HL-60 (cell line): ENCODE results near the gene PRPH.

Experiments used
- CTCF ChIP-seq: IDR thresholded peaks from one replicate; pipeline ENCODE4 v1.5.1; 2011; ENCODE audit warnings: low read length, control low read depth, inconsistent platforms; ENCODE audit not compliant: insufficient read depth
- GABPA ChIP-seq: IDR thresholded peaks from 2 replicates; pipeline ENCODE4 v1.6.1; 2012; ENCODE audit warnings: low read depth
- POLR2AphosphoS5 ChIP-seq: IDR thresholded peaks from 2 replicates; pipeline ENCODE4 v1.6.1; 2012; ENCODE audit warnings: low read depth
- REST ChIP-seq: IDR thresholded peaks from 2 replicates; pipeline ENCODE4 v1.6.1; 2012; ENCODE audit warnings: low read depth; ENCODE audit not compliant: insufficient replicate concordance
- SPI1 ChIP-seq: IDR thresholded peaks from 2 replicates; pipeline ENCODE4 v1.6.1; 2012; ENCODE audit warnings: low read depth, mild to moderate bottlenecking, borderline replicate concordance

GRCh38 chr12:49251357-49251756, 43.6 kb upstream of the PRPH start:
- TF ChIP-seq CTCF (no peak), GABPA (no peak), POLR2AphosphoS5 (no peak), REST (no peak), SPI1 (no peak)
